Right lobe of liver (tissue), 6 donors: ENCODE data around the gene BHLHE23. TPM values are rescaled to one million over a fixed set of nuclear protein-coding genes. Genes with fewer than 3 reads are reported as not detected.

Experiments used
- ATAC-seq, 4 donors: fragments of 200-7000 bp; cut with Tn5 transposase; one replicate each; pipeline ENCODE4 v1.9.1; 2020; ENCODE audit warnings: mild to moderate bottlenecking in 4 of 4, moderate library complexity in 4 of 4
- DNase-seq, 3 donors: peaks; one replicate each; pipeline ENCODE4 v3.0.0-alpha.2; 2020
- H3K27ac ChIP-seq, 3 donors: fragments of 200-600 bp; one replicate each; pipeline ENCODE4 v1.8.0; 2022
- H3K27me3 ChIP-seq, 2 donors: fragments of 200-600 bp; one replicate each; pipeline ENCODE4 v1.8.0; 2022
- H3K36me3 ChIP-seq, 4 donors: fragments of 200-600 bp; sonication (generic) in 1 of 4; one replicate each; pipeline versions ENCODE4 v1.5.1 to v1.8.0; 2017 to 2022; ENCODE audit warnings: control low read depth in 1 of 4
- H3K4me1 ChIP-seq, 4 donors: fragments of 200-600 bp; sonication (generic) in 1 of 4; one replicate each; pipeline versions ENCODE4 v1.5.1 to v1.8.0; 2017 to 2022; ENCODE audit warnings: control low read depth in 1 of 4
- H3K4me3 ChIP-seq, 3 donors: fragments of 200-600 bp; one replicate each; pipeline ENCODE4 v1.8.0; 2022
- H3K9me3 ChIP-seq, 4 donors: fragments of 200-600 bp; sonication (generic) in 1 of 4; one replicate each; pipeline versions ENCODE4 v1.5.1 to v1.8.0; 2017 to 2022; ENCODE audit warnings: control low read depth in 1 of 4
- POLR2A ChIP-seq: fragments of 450-650 bp; IDR thresholded peaks from one replicate; pipeline ENCODE4 v1.6.1; 2017; ENCODE audit warnings: antibody characterized with exemption, mild to moderate bottlenecking
- WGBS: methylation state at CpG from one replicate; pipeline ENCODE4 v1.1.6; 2018; ENCODE audit warnings: low coverage, low lambda C conversion rate; ENCODE audit not compliant: insufficient coverage; ENCODE audit errors: missing lambda C conversion rate; 5-methylcytosine and 5-hydroxymethylcytosine counted together
- intact Hi-C, 2 donors: fragments of 100-400 bp; cut with DNase I; formaldehyde crosslinking; loops; one replicate each; pipeline versions ENCODE4 v1.11.2 to v1.14.1; 2022
- total RNA-seq, 6 experiments: library from RNA; depleted of rRNA in 2 of 6; stranded (reverse); fragments of >200 nt in 2 of 6; fragmentation: NEBNext Ultra II Directional in 3 of 6; extraction: Animal tissue kit (Norgen Biotek cat#: 25700) in 3 of 6; gene quantifications; one replicate each; pipeline versions ENCODE4 v1.1.0 to v1.2.4, GENCODE V29; 2016 to 2023
- TF ChIP-seq, protein P1 (sequence below), 4 donors: fragments of 200-600 bp in 3 of 4; fragments of 450-650 bp in 1 of 4; IDR thresholded peaks; one replicate each; pipeline versions ENCODE4 v1.5.1 to v1.8.0; 2016 to 2022; ENCODE audit warnings: antibody characterized with exemption in 4 of 4, mild to moderate bottlenecking in 2 of 4
- donor health status: DM: no; HTN: yes; CAD: no.
- donor health status: DM: no; HTN: no; CAD: no.
- donor health status: DM: no; HTN: no; CAD: no.
- donor health status: DM: no; HTN: yes; CAD: no.
- donor health status: DM: no; HTN: yes; CAD: no.

BHLHE23 gene
- total RNA-seq, 6 experiments from 2014 or later: not detected

DNA sequence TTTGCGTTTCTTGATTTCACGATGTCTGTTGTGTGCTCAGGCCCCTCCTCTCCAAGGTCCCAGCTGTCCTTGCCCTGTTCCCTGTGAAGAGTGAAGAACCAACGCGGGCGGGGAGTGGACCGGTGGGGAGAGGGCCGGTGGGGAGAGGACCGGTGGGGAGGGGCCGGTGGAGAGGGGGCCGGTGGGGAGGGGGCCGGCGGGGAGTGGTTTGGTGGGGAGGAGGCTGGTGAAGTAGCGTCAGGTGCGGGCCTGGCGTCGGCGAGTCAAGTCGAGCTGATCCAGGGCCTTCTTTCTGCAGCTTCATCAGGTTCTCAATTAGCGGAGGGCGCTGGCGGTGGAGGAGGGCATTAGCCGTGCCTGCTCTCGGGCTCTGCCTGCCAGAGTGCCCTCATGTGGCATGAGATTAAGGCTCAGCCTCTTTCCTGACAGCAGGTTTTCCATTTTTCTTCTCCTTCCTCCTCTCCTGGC is 21.2 kb upstream of the BHLHE23 start:
- Histone ChIP-seq H3K4me3 (no peak overlapping the region), H3K9me3 (no peaks in the 10 kb centered on the region), H3K36me3 (no peaks in the 10 kb centered on the region), H3K4me1 (no peaks in the 10 kb centered on the region), H3K27ac (no peak overlapping the region), H3K27me3 (peaks cover 0 to 3% of the 10 kb centered on the region in 2 donors)
- intact Hi-C loops: no loop called here
- 2% methylated on average over 13 of the region's 23 CpGs for WGBS
- TF ChIP-seq, protein P1, sequence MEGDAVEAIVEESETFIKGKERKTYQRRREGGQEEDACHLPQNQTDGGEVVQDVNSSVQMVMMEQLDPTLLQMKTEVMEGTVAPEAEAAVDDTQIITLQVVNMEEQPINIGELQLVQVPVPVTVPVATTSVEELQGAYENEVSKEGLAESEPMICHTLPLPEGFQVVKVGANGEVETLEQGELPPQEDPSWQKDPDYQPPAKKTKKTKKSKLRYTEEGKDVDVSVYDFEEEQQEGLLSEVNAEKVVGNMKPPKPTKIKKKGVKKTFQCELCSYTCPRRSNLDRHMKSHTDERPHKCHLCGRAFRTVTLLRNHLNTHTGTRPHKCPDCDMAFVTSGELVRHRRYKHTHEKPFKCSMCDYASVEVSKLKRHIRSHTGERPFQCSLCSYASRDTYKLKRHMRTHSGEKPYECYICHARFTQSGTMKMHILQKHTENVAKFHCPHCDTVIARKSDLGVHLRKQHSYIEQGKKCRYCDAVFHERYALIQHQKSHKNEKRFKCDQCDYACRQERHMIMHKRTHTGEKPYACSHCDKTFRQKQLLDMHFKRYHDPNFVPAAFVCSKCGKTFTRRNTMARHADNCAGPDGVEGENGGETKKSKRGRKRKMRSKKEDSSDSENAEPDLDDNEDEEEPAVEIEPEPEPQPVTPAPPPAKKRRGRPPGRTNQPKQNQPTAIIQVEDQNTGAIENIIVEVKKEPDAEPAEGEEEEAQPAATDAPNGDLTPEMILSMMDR (IDR thresholded peaks at IDR 0.05): peak in 1 of 4 donors; percentile 3
- no peak for TF ChIP-seq POLR2A
- peak in 1 of 3 donors; percentile 52 for DNase-seq
- ATAC-seq: peak in 2 of 4 donors; percentile 32 to 53

DNA sequence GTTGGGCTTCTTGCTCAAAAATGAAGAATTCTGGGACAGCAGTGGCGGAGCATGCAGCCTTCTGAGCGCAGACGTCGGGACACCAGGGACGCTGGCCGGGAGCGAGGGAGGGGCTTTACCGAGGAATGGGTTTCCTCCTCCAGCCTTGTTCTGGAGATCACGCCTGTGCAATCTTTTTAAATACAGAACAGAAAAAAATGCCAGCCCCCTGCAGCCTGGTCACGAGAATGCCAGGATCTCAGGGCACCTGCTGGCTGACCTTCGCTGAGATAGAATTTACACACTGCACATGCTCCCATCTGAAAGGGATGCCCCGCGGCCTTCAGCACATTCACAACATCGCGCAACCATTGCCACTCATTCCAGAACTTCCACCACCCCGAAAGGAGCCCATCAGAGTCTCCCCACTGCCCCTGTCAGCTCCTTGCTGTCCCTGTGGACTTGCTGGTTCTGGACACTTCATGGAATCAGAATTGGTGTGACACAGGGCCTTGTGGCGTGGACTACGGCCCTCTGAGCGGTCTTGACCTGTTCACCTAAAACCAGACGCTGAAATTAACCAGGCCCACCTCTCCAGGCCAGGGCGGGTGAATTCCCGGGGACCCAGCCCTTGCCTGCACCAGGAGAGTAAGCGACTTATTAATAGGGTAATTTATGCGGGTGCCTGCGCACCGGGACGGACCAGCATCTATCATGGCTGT is 20.6 kb upstream of the BHLHE23 start:
- DNase-seq: peak in 1 of 3 donors; percentile 28
- Histone ChIP-seq H3K4me1 (no peaks in the 10 kb centered on the region), H3K9me3 (no peaks in the 10 kb centered on the region), H3K36me3 (no peaks in the 10 kb centered on the region), H3K27ac (no peak overlapping the region), H3K4me3 (no peak overlapping the region), H3K27me3 (peaks cover 0 to 3% of the 10 kb centered on the region in 2 donors)
- WGBS: 20% methylated on average over 20 of the region's 27 CpGs
- TF ChIP-seq, protein P1 (IDR thresholded peaks at IDR 0.05): no peak
- TF ChIP-seq POLR2A: no peak
- intact Hi-C loops: no loop called here
- ATAC-seq: no peak

DNA sequence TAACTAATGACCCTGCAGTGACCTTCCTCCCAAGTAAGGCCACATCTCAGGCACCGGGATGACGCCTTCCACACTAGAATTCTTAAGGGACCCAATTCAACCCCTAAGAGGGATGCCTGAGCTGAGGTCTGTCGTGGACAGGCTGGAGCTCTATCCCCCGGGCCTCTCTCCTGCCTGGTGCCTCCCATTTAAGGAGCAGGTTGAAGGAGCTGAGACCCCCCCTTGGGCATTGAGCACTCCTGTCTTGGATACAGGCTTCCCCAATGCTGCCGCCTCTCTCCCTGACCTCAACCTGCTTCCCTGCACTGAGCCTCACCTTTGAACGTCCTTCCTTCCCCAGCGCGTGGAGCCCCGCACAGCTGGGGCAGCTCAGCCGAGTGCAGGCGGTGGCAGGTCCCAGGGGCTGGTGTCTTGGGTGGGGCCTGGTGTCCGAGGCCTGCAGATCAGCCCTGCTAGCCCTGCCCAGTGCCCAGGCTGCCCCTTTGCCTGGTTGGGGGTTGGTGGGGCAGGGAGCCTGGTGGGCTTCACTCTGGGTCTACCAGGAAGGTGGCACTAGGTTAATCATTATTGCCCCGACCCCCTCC is 19.9 kb upstream of the BHLHE23 start:
- no peak overlapping the region for H3K4me3 ChIP-seq
- 85% methylated on average over 2 of the region's 13 CpGs for WGBS
- no peaks in the 10 kb centered on the region for H3K9me3 ChIP-seq
- TF ChIP-seq POLR2A: no peak
- TF ChIP-seq, protein P1 (IDR thresholded peaks at IDR 0.05): no peak
- peak in 1 of 3 donors; percentile 31 for DNase-seq
- intact Hi-C loops: no loop called here
- no peaks in the 10 kb centered on the region for H3K4me1 ChIP-seq
- no peak for ATAC-seq
- H3K27me3 ChIP-seq: peaks cover 0 to 3% of the 10 kb centered on the region in 2 donors
- H3K27ac ChIP-seq: no peak overlapping the region
- H3K36me3 ChIP-seq: no peaks in the 10 kb centered on the region

DNA sequence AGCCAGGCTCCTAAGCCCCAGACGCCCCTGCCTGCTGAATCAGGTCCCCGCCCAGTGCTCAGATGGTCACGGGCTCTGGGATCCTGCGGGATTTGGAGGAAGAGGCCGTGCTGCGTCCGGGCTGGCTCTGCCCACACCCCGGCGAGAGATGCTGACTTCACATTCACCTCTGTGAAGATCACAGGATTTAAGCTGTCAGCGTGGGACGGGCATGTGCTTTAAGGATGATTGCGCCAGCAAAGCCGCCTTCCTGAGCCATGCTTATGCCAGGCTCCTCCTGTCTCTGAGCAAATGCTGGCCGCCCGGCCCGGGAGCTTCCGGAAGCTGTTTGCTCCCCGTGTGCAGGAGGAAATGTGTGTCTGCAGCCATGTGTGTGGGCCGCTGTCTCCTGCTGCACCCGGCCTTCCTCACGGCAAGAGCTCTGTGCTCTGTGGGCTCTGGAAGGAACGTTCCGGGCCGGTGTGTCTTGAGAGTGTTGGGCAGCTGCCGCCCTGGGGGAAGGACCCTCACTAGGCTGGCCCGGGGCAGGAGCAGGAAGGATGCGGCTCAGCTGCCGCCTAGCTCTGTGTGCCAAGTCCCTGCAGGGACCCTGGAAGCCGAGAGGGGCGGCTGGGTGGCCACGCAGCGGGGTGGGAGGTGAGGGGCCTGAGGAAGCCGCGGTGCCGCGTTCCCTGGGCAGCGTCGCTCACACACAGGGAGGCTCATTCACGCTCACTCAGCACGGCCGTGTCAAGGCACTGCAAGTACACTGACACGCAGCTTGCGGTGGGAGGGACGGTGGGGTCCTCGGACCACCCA is 19.0 kb upstream of the BHLHE23 start:
- Histone ChIP-seq H3K27ac (no peak overlapping the region), H3K9me3 (no peaks in the 10 kb centered on the region), H3K36me3 (no peaks in the 10 kb centered on the region), H3K4me3 (no peak overlapping the region), H3K27me3 (no peaks in the 10 kb centered on the region), H3K4me1 (no peaks in the 10 kb centered on the region)
- peak in 1 of 3 donors; percentile 52 for DNase-seq
- WGBS: 33% methylated on average over 12 of the region's 45 CpGs
- intact Hi-C loops: no loop called here
- no peak for TF ChIP-seq POLR2A
- TF ChIP-seq, protein P1 (IDR thresholded peaks at IDR 0.05): no peak
- peak in 1 of 4 donors; percentile 24 for ATAC-seq
